HG03066 (cell line): Measurements from ENCODE around the gene CTRB1.
"Not testable (repeated sequence)": the region's sequence is repeated elsewhere in the genome, so short reads cannot be mapped to it uniquely, and the experiment has no call there.

ENCODE experiments used
- ATAC-seq: cut with Tn5 transposase; IDR thresholded peaks from one replicate; pipeline ENCODE4 v1.9.1; 2021; ENCODE audit warnings: low read depth; ENCODE audit not compliant: unreplicated experiment

The CTRB1 gene

GRCh38 chr16:75238132-75238852 is 19.5 kb downstream of the CTRB1 start:
- no peak for ATAC-seq

GRCh38 chr16:75238853-75239541 is 20.2 kb downstream of the CTRB1 start:
- no peak for ATAC-seq

- ATAC-seq: no peak
These were observed 20.8 kb downstream of the CTRB1 start for GRCh38 chr16:75239542-75240122.

DNA sequence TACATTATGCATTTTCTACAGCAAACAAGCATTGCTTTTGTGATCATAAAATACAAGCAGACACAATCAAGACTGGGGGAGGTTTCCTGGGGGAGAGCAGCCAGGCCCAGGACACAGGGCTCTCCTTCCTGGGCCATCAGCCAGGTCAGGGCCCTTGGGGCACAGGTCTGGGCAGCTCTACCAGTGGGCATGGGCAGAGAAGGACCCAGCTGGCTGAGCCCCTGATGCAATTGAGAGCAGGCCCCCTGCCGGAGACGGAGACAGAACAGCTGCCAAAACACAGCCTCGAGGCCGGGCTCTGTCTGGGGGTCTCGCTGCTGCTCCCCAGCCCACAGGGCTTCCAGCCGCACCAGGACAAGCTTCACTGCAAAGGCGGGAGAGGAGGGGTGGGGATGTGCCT is 21.8 kb downstream of the CTRB1 start:
- ATAC-seq: not testable (repeated sequence)

GRCh38 chr16:75241412-75241811 is 22.6 kb downstream of the CTRB1 start:
- ATAC-seq: no peak

DNA sequence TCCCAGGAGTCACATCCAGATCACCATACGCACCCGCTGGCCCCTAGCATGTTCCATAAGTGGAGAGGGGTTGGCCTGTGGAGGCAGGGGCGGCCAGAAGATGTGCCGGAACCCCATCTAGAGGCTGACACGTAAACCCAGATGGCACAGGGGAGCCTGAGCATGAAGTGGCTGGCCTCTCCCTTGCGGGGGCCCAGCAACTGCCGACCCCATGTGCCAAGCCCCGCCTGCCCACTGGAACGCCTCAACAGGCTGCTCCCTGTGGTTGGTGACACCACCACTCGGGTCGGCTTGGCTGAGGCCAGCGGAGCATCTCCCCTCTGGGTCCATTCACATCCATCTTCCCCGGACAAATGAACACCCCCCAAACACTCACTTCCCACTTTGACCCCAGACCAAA is 23.2 kb downstream of the CTRB1 start:
- no peak for ATAC-seq

DNA sequence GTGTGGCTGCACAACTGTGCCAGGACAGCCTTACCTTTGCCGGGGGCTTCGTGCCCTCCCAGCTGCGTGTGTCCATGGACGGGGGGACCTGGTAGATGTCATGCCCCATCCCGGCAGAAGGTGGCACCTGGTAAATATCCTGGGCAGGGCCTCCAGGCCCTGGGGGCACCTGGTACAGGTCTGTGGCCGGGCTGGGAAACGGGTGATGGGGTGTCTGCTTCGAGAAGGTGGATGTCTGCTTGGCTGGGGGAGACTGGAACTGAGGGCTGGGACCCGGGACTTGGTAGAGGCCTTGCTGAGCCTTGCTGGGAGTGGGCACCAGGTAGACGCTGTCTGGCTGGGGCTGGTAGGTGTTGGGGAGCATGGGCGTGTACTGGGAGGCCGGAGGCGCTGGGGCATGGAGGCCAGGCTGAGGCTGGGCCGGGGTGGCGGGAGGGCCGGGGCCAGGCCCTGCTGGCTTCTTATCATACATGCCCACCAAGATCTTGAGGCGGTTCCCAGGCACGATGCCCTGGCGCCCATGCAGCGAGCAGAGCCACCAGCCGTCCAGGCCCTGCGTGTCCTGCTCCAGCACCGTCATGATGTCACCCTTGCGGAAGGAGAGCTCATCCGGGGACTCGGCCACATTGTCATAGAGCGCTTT is 23.8 kb downstream of the CTRB1 start:
- not testable (repeated sequence) for ATAC-seq

DNA sequence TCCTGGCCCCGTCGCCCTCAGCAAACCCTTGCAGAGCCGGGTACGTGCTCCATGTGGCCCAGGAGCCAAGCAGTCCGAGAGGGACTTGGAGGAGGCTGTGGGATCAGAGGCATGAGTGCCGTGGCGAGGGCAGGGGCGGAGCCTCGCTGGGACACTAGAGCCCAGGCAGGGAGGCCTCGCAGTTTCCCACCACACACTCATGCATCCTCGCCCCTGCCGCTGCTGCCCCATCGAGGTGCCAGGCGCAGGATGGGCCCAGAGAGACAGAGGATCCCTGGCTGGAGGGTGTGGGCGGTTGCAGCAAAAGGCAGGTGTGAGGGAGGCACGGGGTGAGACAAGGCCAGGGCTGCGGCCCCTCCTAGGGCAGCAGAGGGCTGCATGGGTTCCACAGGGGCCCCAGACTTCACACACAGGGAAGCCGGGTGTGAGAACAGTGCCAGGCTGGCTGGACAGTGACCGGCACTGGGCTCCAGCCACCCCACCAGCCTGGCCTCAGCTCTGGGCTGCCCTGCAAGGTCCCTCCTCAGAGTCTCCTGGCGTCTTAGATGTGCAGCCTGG is 25.0 kb downstream of the CTRB1 start:
- ATAC-seq: no peak

GRCh38 chr16:75244225-75244809 is 25.5 kb downstream of the CTRB1 start:
- ATAC-seq: no peak

DNA sequence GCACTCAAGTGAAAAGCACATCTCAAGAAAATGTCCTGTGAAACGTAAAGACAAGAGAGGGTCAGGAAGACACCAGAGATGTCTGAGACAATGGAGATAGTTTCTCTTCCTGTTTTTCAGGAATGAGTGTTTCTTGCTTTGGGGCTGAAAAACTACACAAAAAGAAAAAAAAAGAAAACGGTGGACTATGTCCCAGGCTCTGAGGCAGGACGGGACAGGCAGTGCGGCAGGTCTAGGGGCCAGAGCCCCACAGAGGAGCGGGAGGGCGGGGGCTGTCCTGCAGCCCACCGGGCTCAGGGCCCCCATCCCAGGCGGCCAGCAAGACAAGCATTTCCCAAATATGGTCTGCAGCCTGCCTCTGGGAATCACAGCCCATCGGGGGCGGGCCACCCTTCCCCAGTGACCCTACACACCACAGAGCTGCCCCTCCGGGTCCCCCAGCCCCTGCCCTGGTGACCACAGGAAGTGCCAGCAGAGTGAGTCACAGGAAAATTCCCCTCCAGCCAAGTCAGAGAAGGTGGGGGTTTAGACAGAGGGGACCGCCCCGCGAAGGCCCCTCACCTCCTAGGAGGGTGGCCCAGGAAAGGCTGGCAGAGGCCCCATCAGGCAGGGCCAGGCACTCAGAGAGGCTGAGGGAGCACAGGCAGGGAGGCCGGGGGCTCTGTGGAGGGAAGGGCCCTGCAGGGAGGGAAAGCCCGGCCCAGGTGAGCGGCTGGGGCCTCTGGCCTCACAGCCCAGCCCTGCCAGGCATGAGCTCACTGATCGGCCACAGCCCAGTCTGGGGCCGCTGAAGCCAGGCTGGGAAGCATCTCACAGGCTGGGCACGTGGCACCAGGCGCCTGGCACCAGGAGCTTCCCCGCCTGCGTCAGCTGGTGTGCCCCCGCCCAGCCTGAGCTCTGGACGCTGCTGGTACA is 26.3 kb downstream of the CTRB1 start:
- ATAC-seq: no peak

DNA sequence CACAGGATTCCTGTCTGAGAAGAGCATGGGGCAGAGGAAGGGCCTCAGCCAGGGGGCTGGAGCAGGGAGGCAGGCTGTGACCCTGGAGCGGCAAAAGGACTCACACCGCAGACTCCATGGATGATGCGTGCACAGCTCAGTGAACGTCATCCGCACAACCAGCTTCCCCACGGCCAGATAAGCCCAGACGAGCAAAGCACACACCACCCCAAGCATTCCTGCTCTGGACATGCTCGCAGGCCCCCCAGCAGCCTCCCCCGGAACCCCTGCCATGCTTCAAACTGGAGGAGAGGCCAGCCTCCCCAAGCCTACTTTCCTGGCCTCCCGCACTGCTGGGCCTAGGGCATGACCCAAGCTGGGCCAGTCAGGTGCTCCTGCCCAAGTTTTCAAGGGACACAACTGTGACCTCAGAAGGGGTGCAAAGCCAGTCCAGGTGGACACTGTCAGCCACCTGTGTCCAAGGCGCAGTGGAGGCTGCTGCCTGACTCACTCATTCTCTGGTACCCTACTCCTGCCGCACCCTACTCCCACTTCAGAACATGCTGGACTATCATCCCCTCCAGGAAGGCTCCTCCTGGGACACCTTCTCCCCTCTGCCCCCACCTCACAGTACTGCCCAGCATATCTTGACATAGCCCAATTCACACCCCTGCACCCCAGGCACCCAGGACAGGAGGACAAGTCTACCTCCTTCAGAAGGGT is 27.9 kb downstream of the CTRB1 start:
- no peak for ATAC-seq

DNA sequence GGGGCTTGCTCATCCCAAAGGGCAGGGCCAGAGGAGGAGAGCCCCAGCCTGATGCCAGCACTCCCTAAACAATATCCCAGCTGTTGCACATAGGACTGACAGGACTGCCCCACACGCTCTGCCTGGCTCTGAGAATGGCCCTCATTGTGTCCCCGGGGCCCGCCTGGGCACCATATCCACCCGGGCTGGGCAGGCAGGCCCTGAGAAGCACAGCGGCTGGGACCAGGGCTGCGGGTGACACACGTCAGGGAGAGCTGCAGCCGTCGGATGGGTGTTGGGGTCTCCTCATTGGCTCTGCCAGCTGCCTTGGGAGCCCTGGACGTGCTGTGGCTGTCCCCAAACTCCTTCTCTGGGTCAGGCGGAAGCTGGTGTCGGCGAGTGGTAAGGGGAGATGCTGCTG is 28.5 kb downstream of the CTRB1 start:
- no peak for ATAC-seq

DNA sequence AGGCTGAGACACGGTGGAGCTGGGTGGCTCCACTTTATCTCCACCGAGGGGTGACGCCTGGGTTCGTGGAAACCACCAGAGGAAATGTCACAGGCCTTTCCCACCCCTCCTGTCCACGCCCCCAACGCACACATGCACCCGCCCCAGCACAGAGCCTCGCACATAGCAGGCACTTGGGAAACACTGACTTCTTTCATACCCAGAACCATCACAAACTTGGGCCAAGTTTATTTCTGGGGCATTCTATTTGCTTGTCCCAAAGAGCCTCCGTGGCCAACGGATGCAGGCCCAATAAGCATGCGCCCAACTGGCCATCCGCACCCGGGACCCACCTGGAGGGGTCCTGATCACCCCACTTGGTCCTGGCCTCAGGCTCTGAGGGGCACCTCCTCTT is 29.4 kb downstream of the CTRB1 start:
- no peak for ATAC-seq

- no peak for ATAC-seq
These were observed 30.0 kb downstream of the CTRB1 start for GRCh38 chr16:75248536-75249380.

GRCh38 chr16:75249441-75249840 is 30.7 kb downstream of the CTRB1 start:
- no peak for ATAC-seq

- ATAC-seq: no peak
These were observed 31.5 kb downstream of the CTRB1 start for GRCh38 chr16:75250089-75250808.

GRCh38 chr16:75250809-75251279 is 32.1 kb downstream of the CTRB1 start:
- peak; percentile 39 for ATAC-seq
